ENCODE data around the gene GFRA1. TPM values are rescaled to one million over a fixed set of nuclear protein-coding genes. Genes with fewer than 3 reads are reported as not detected.

GFRA1 gene
- total RNA-seq, 1 donor from 2014 or later: 14.0 TPM

DNA sequence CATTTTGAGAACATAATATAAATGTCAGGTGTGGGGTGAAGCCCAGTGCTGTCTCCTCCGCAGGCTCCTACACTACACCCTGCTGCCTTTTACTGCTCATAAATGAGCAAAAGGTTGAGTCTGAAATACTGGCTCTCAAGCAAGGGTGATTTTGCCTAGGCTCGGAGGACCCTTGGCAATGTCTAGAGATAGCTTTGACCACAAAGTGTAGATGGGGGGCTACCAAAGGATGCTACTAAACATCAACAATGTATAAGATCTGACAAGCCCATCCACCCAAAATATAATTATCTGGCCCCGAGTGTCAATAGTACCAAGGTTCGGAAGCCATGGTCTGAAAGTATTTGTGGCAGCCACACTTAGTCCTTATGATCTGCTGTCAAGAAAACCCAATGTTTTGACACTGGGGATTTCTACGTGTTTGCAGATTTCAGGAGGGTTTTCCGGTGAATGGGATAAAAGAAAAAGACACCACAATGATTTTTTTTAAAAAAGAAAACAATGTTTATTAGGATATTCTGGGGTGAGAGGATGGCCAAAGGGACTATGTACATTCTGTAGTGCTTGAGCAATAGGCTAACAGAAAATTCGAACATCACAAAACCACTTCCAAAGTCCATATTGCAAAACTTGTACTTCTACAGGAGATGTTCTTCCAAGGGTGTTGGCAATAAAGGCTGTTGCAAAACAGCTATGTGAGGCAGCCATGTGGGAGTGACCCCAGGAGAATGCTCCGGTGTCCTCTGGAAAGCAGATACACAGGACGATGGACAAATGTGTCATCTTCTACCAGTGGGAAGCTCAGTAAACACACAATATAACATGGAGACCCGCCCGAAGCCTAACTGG lies 216.3 kb downstream of the GFRA1 start:
- no peak overlapping the region for H3K4me2 ChIP-seq
- no peak for DNase-seq (ENCODE audit: low spot score)
- no peaks in the 10 kb centered on the region for H4K20me1 ChIP-seq (ENCODE audit: low read depth)
- H3K27me3 ChIP-seq: no peaks in the 10 kb centered on the region
- no peaks in the 10 kb centered on the region for H3K79me2 ChIP-seq (ENCODE audit: low read depth)
- H3K9me3 ChIP-seq (ENCODE audit: low read depth): no peaks in the 10 kb centered on the region
- H3K36me3 ChIP-seq: no peaks in the 10 kb centered on the region
- H3K4me1 ChIP-seq: peaks cover 25% of the 10 kb centered on the region
- Mint-ChIP-seq H3K27me3 (ENCODE audit: insufficient read depth, low read depth) (peaks cover 3% of the 10 kb centered on the region), H3K4me1 (peaks cover 7% of the 10 kb centered on the region), H3K36me3 (no peaks in the 10 kb centered on the region), H3K27ac (no peak overlapping the region), H3K9me3 (no peaks in the 10 kb centered on the region), H3K4me3 (no peak overlapping the region)
- no peak overlapping the region for H3K4me3 ChIP-seq
- no peak for TF ChIP-seq EZH2phosphoT487 (IDR thresholded peaks at IDR 0.05)
- TF ChIP-seq EZH2 (IDR thresholded peaks at IDR 0.05): no peak
- TF ChIP-seq, protein P1, sequence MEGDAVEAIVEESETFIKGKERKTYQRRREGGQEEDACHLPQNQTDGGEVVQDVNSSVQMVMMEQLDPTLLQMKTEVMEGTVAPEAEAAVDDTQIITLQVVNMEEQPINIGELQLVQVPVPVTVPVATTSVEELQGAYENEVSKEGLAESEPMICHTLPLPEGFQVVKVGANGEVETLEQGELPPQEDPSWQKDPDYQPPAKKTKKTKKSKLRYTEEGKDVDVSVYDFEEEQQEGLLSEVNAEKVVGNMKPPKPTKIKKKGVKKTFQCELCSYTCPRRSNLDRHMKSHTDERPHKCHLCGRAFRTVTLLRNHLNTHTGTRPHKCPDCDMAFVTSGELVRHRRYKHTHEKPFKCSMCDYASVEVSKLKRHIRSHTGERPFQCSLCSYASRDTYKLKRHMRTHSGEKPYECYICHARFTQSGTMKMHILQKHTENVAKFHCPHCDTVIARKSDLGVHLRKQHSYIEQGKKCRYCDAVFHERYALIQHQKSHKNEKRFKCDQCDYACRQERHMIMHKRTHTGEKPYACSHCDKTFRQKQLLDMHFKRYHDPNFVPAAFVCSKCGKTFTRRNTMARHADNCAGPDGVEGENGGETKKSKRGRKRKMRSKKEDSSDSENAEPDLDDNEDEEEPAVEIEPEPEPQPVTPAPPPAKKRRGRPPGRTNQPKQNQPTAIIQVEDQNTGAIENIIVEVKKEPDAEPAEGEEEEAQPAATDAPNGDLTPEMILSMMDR (IDR thresholded peaks at IDR 0.05): no peak
- H3K9ac ChIP-seq: no peak overlapping the region
- no peak overlapping the region for H2AFZ ChIP-seq (replicated peaks)
- no peaks in the 10 kb centered on the region for H3F3A ChIP-seq (ENCODE audit: low read depth)
- no peak overlapping the region for H3K27ac ChIP-seq

DNA sequence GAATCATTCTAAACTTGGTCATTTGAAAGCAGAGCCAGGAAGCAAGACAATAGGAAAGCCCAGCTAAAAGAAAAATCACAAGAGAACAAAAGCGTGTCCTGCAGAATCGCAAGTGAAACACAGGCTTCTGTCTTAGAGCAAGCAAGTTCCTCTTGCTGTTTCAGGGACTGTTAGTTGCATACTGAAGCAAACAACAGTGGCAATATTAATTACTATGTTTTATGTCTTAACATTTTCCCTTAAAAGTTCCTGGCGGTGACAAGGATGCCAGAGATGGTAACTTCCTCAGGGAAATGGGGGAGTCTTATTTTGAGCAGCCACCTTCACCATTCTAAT lies 217.1 kb downstream of the GFRA1 start:
- no peak overlapping the region for H3K9ac ChIP-seq
- H3K4me1 ChIP-seq: peaks cover 25% of the 10 kb centered on the region
- H3F3A ChIP-seq (ENCODE audit: low read depth): no peaks in the 10 kb centered on the region
- no peaks in the 10 kb centered on the region for H3K9me3 ChIP-seq (ENCODE audit: low read depth)
- no peaks in the 10 kb centered on the region for H3K27me3 ChIP-seq
- Mint-ChIP-seq H3K4me3 (no peak overlapping the region), H3K27ac (no peak overlapping the region), H3K36me3 (no peaks in the 10 kb centered on the region), H3K9me3 (no peaks in the 10 kb centered on the region), H3K4me1 (peaks cover 7% of the 10 kb centered on the region), H3K27me3 (ENCODE audit: insufficient read depth, low read depth) (peaks cover 3% of the 10 kb centered on the region)
- TF ChIP-seq EZH2phosphoT487 (IDR thresholded peaks at IDR 0.05) (no peak), EZH2 (IDR thresholded peaks at IDR 0.05) (no peak)
- TF ChIP-seq, protein P1 (IDR thresholded peaks at IDR 0.05): no peak
- no peak overlapping the region for H3K27ac ChIP-seq
- no peaks in the 10 kb centered on the region for H4K20me1 ChIP-seq (ENCODE audit: low read depth)
- H3K4me3 ChIP-seq: no peak overlapping the region
- no peak for DNase-seq (ENCODE audit: low spot score)
- H3K36me3 ChIP-seq: no peaks in the 10 kb centered on the region
- no peak overlapping the region for H2AFZ ChIP-seq (replicated peaks)
- H3K4me2 ChIP-seq: no peak overlapping the region
- no peaks in the 10 kb centered on the region for H3K79me2 ChIP-seq (ENCODE audit: low read depth)

DNA sequence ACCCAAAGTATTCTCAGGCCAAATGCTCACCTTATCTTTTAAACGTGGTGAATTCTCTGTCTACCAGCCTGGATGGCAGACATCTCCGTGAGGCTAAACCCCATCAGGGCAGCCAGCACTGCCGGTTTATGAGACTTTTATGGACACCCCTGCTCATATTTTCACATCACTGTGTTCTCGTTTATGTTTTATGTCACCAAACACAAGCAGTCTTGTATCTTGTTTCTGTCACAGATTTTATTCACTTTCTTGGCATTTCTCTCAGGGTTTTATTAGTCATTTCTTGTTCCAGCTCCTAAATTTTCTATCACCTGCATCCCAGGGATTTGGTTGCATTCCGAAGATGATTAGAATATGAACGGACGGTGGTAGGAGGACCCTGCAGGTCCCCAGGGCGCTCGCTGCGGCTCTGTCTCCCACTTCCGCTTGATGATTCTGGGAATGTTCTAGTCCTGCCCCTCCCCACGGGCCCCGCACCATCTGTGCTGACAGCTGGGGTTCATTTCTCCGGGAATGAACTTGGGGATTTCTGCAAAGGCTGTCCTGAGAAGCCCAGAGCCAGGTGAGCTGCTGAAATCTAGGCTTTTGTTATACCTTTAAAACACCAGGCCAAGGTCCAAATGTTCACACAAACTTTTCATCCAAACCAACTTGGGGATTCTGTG lies 217.6 kb downstream of the GFRA1 start:
- Mint-ChIP-seq H3K36me3 (no peaks in the 10 kb centered on the region), H3K4me3 (no peak overlapping the region), H3K27me3 (ENCODE audit: insufficient read depth, low read depth) (peaks cover 3% of the 10 kb centered on the region), H3K27ac (no peak overlapping the region), H3K4me1 (peaks cover 7% of the 10 kb centered on the region), H3K9me3 (no peaks in the 10 kb centered on the region)
- H3K27ac ChIP-seq: no peak overlapping the region
- H3K36me3 ChIP-seq: no peaks in the 10 kb centered on the region
- DNase-seq (ENCODE audit: low spot score): no peak
- H3K27me3 ChIP-seq: no peaks in the 10 kb centered on the region
- peaks cover 25% of the 10 kb centered on the region for H3K4me1 ChIP-seq
- no peak overlapping the region for H3K4me2 ChIP-seq
- no peak overlapping the region for H3K9ac ChIP-seq
- no peaks in the 10 kb centered on the region for H4K20me1 ChIP-seq (ENCODE audit: low read depth)
- H2AFZ ChIP-seq (replicated peaks): no peak overlapping the region
- no peak for TF ChIP-seq EZH2 (IDR thresholded peaks at IDR 0.05)
- no peak for TF ChIP-seq EZH2phosphoT487 (IDR thresholded peaks at IDR 0.05)
- TF ChIP-seq, protein P1 (IDR thresholded peaks at IDR 0.05): no peak
- H3K79me2 ChIP-seq (ENCODE audit: low read depth): no peaks in the 10 kb centered on the region
- H3K4me3 ChIP-seq: no peak overlapping the region
- H3F3A ChIP-seq (ENCODE audit: low read depth): no peaks in the 10 kb centered on the region
- no peaks in the 10 kb centered on the region for H3K9me3 ChIP-seq (ENCODE audit: low read depth)
